ENCODE data around the gene DYNC1I1.
A peak's percentile ranks its signal among the peaks of the same experiment; 100 is the strongest.

DYNC1I1 gene

DNA sequence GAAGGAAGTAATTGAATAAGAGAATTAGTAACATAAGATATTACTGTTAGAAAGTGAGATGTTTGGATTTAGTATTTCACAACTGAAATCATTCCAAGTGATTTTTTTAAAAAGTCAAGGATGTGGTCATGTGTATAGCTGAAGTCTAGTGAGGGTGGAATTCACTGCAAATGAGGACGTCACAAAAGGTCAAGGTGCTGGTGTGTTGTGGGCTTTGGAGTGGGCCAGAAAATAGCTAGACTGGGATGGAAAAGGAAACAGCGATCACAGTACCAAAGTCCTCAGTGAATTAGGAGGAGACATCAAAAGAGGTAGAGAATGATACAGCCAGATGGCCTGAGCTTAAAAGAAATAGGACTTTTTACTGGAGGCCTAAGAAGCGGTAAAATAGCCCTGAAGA is 272.8 kb downstream of the DYNC1I1 start:
- H3K4me3 Mint-ChIP-seq = no peak overlapping the region
- H3K27ac Mint-ChIP-seq = no peak overlapping the region
- no peaks in the 10 kb centered on the region for H3K9me3 Mint-ChIP-seq
- no peaks in the 10 kb centered on the region for H3K36me3 Mint-ChIP-seq (ENCODE audit: low read depth)
- DNase-seq (no peak), ATAC-seq (no peak)
- H3K4me1 Mint-ChIP-seq = no peaks in the 10 kb centered on the region
- peaks cover 3% of the 10 kb centered on the region for H3K27me3 Mint-ChIP-seq

DNA sequence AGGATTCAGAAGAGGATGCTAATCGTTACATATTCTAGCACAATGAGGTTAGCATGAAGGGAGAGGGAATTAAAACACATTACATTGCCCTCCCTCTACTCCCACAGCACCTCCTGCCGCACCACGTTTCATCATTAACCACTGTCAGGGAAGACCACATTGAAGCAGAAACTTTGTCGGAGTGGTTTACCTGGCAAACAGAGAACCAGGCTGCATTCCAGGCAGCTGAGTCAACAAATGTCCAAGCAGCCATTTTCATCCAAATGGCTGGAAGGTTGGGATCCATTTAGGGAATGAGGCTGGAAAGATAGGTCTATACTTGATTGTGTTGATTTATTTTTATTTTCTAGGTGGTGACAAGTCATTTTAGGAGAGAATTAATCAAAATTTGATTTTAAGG is 273.6 kb downstream of the DYNC1I1 start:
- Mint-ChIP-seq H3K27ac (no peak overlapping the region), H3K27me3 (no peaks in the 10 kb centered on the region), H3K36me3 (ENCODE audit: low read depth) (no peaks in the 10 kb centered on the region), H3K4me3 (no peak overlapping the region), H3K9me3 (no peaks in the 10 kb centered on the region), H3K4me1 (no peaks in the 10 kb centered on the region)
- ATAC-seq = no peak
- DNase-seq = no peak

DNA sequence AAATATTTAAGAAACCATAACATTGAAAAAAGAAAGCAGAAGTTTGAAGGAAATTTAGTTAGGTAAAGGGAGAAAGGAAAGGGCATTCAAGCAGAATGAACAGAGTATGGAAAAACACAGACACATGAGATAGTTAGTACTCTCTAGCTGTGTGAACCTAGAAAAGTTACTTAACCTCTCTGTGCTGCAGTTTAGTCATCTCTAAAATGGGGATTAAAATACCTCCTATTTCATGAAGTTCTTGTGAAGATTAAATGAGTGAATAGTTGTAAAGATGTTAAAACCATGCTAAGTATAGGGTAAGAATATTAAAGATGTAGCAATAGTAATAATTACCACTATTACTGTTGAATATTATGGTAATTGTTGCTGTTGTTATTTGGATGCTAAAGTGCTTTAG is 279.9 kb downstream of the DYNC1I1 start:
- Mint-ChIP-seq H3K36me3 (ENCODE audit: low read depth) (no peaks in the 10 kb centered on the region), H3K9me3 (no peaks in the 10 kb centered on the region), H3K27me3 (peaks cover 12% of the 10 kb centered on the region), H3K4me3 (no peak overlapping the region), H3K4me1 (no peaks in the 10 kb centered on the region), H3K27ac (no peak overlapping the region)
- DNase-seq (no peak), ATAC-seq (no peak)

DNA sequence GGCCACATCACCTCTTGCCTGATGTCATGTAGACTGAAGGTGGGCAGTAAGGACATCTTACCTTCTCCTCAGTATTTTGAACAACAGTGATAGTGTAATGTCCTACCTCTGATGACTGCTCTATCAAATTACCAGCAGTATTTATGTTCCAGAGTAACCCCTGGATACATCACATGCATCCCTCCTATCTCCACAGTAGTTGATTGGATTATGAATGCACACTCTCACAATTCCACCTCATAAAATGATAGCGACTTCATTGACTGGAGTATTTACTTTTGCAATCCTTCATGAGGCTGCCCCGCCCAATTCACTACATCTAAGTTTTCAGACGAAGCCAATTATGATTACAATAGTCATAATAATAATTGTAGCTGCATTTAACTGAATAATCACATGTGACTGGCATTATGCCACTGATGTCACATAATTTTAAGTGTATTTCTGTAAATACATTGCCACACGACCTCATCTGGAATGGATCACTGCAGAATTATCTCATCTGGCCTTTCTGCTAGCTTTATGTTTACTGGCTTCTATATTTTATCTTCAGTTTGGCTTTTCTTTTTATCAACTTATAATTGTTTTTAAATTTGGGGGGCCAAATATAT is 280.6 kb downstream of the DYNC1I1 start:
- H3K9me3 Mint-ChIP-seq = no peaks in the 10 kb centered on the region
- no peak overlapping the region for H3K4me3 Mint-ChIP-seq
- DNase-seq (no peak), ATAC-seq (no peak)
- no peaks in the 10 kb centered on the region for H3K4me1 Mint-ChIP-seq
- H3K36me3 Mint-ChIP-seq (ENCODE audit: low read depth) = no peaks in the 10 kb centered on the region
- H3K27ac Mint-ChIP-seq = no peak overlapping the region
- peaks cover 12% of the 10 kb centered on the region for H3K27me3 Mint-ChIP-seq

DNA sequence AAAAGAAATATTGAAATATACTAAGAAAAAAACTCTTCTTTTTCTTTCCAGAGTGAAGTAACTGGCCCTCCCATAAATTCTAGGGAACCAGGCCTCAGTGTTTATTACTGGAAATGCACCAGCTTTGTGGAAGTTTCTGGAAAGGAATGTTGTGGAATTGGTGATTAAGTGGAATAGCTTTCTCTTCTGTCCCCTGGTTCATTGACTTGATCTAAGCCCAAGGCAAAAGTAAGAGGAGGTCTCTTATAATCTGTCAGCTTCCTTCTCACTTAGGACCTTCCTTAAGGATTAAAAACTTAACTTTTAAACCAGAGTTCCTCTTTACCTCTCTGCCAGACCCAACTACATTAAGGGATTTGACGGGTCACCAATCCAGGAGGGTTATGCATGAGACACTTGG is 283.4 kb downstream of the DYNC1I1 start:
- Mint-ChIP-seq H3K4me3 (no peak overlapping the region), H3K27me3 (peaks cover 13% of the 10 kb centered on the region), H3K4me1 (no peaks in the 10 kb centered on the region), H3K36me3 (ENCODE audit: low read depth) (no peaks in the 10 kb centered on the region), H3K27ac (no peak overlapping the region), H3K9me3 (no peaks in the 10 kb centered on the region)
- ATAC-seq = no peak
- no peak for DNase-seq

DNA sequence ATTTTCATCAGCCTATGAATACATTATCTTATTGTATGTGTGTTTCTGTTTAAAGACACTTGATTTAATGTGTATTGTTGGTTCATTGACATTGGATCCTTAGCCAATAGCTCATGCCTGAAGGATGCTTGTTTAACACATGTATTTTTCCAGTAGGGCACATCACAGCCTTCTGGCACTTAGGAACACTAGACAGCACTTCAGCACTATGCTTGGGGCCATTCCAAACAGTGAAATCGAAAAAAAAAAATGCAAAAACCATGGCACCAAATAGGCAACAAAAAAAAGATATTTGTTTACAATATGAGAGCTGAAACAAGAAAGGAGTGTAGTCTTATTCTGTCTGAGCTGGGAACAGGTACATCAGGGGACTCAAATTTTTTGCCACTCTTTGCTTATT is 286.7 kb downstream of the DYNC1I1 start:
- H3K27me3 Mint-ChIP-seq = peaks cover 17% of the 10 kb centered on the region

DNA sequence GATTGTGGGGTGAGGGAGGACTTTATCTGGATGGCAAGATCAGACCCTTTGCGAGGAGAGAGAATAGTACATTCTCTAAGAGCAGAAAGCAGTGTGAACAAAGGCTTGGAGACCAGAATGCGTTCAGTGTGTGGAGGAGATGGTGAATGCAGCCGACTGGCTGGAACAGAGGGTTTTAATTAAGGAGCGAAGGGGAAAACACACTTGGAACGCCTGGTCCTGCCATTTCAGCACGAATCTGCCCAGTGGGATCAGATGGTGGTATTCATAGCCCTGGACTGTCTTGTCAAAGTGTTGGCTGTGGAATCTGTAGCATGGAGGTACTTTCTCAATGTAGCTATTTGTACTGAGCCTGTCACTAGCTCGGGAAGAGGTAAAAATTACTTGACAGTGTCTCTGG is 288.7 kb downstream of the DYNC1I1 start:
- H3K4me1 Mint-ChIP-seq = no peaks in the 10 kb centered on the region
- no peak overlapping the region for H3K27ac Mint-ChIP-seq
- no peaks in the 10 kb centered on the region for H3K9me3 Mint-ChIP-seq
- DNase-seq (no peak), ATAC-seq (no peak)
- H3K4me3 Mint-ChIP-seq = no peak overlapping the region
- peaks cover 17% of the 10 kb centered on the region for H3K27me3 Mint-ChIP-seq
- H3K36me3 Mint-ChIP-seq (ENCODE audit: low read depth) = no peaks in the 10 kb centered on the region

More for the DNA sequence above, 286.7 kb downstream of the DYNC1I1 start:
- ATAC-seq (no peak), DNase-seq (no peak)
- no peaks in the 10 kb centered on the region for H3K4me1 Mint-ChIP-seq
- no peaks in the 10 kb centered on the region for H3K9me3 Mint-ChIP-seq
- no peak overlapping the region for H3K27ac Mint-ChIP-seq
- H3K4me3 Mint-ChIP-seq = no peak overlapping the region
- H3K36me3 Mint-ChIP-seq (ENCODE audit: low read depth) = no peaks in the 10 kb centered on the region

DNA sequence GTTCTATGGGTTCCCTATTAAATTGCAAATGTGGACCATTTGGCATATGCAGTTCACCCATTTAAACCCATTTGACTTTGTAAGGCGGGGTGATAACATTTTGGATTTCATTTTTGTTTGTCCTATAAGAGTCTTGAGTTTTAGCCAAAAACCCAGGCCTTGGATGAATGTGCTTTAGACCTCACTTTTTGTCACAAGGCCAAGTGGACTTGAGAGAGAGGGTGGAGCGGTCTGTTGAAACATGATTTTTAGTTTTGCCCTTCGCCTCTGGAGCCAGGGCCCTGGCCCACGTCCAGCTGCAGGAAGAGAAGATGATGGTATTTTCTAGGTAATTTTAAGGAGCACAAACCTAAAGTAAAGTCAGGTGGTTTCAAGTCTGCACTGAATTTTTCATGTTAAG is 289.5 kb downstream of the DYNC1I1 start:
- DNase-seq (no peak), ATAC-seq (no peak)
- Mint-ChIP-seq H3K36me3 (ENCODE audit: low read depth) (no peaks in the 10 kb centered on the region), H3K9me3 (no peaks in the 10 kb centered on the region), H3K27ac (no peak overlapping the region), H3K4me1 (no peaks in the 10 kb centered on the region), H3K4me3 (no peak overlapping the region), H3K27me3 (peaks cover 19% of the 10 kb centered on the region)

DNA sequence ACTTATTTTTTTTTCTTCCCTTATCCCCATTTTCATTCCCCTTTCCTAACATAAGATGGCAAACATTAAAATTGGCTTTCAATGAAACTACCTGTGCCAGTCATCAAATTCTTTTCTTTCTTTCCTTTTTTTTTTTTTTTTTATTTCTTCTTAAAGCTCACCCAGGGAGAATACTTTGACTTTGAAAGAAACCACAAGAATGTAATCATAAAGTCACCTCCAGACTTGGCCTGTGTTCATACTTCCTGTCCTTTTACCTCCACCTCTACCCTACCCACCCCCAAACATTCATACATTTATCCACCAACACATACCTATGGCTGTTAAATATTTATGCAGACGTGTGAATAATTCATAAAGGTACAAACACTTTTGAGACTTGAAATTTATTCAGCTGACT is 295.0 kb downstream of the DYNC1I1 start:
- H3K36me3 Mint-ChIP-seq (ENCODE audit: low read depth) = no peaks in the 10 kb centered on the region
- H3K4me1 Mint-ChIP-seq = no peaks in the 10 kb centered on the region

DNA sequence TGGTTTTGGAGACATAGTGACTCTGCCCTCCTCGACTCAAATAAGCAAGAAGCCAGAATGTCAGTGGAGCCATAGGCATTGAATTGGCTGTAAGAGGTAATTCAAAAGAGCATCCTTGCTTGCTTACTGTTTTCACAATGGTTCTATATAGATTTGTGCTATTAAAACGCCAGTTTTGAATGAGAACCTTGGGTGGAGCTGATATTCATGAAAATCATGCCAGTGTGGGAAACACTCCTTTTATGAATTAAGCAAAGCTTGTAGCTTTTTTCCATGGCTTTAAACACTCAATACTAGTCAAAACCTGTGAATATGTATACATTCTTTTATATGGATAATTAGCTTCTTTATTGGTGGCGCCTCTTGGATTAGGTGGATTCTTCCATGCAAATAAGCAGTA is 297.0 kb downstream of the DYNC1I1 start:
- H3K27ac Mint-ChIP-seq = no peak overlapping the region
- ATAC-seq (no peak), DNase-seq (no peak)
- H3K9me3 Mint-ChIP-seq = no peaks in the 10 kb centered on the region
- no peak overlapping the region for H3K4me3 Mint-ChIP-seq
- H3K36me3 Mint-ChIP-seq (ENCODE audit: low read depth) = no peaks in the 10 kb centered on the region
- H3K4me1 Mint-ChIP-seq = no peaks in the 10 kb centered on the region
- peaks cover 17% of the 10 kb centered on the region for H3K27me3 Mint-ChIP-seq

More for the DNA sequence above, 295.0 kb downstream of the DYNC1I1 start:
- Mint-ChIP-seq H3K4me3 (no peak overlapping the region), H3K27ac (no peak overlapping the region), H3K9me3 (no peaks in the 10 kb centered on the region), H3K27me3 (peaks cover 23% of the 10 kb centered on the region)
- DNase-seq (no peak), ATAC-seq (no peak)

DNA sequence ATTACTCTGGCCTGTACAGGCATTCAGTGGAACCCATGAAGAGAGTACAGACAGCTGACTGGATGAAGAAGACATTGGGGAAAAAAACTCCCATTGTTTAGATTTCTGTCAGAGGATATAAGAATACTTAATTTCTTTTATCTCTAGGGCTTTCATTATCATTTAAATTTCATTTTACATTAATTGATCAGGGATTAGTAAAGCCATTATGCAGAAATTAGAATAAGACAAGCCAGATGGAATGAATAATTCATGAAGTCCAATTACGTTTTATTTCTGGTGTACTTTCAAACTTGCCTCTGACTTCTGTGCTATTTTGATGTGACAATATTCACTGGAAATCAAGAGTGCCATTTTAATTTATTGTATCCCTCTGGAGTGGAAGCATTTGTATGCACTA is 302.5 kb downstream of the DYNC1I1 start:
- Mint-ChIP-seq H3K27ac (no peak overlapping the region), H3K9me3 (no peaks in the 10 kb centered on the region), H3K4me3 (no peak overlapping the region), H3K4me1 (peaks cover 8% of the 10 kb centered on the region), H3K27me3 (peaks cover 31% of the 10 kb centered on the region), H3K36me3 (ENCODE audit: low read depth) (no peaks in the 10 kb centered on the region)
- DNase-seq = no peak
- ATAC-seq = no peak

DNA sequence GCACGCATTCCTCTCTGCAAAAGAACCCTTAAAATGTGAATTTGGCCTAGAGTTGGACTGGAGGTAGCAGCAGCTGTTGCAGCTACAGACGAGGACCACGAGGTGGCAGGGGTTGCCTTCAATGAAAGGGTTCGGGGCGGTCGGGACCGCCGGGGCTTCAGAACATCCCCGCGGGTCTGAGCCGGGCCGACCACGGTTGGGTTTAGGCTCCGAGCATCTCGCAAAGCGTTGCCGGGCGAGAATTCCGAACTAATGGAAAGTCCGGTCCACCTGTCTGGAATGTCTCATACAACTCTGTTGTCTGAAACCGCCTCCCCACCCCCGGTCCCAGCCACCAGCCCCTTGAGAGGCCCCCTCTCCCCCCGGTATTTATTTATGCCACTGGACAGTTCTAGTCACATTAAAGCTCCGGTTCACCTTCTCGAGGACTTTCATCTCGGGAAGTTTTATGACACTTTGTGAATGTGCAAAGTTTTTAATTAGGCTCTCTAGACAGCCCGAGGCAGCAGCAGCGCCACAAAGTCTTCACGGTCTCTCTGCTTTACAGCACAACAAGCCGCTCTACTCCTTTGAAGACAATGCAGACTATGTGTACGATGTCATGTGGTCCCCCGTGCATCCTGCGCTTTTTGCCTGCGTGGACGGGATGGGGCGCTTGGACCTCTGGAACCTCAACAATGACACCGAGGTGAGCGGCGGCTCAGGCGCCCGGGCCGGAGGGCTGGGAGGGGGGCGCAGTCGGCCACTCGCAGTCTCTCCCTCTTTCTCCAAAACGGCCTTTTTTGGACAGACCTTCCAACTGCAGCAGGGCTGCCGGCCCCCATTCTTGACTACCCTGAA is 303.4 kb downstream of the DYNC1I1 start:
- no peaks in the 10 kb centered on the region for H3K9me3 Mint-ChIP-seq
- DNase-seq (peak; percentile 46), ATAC-seq (peak; percentile 94)
- H3K27ac Mint-ChIP-seq = no peak overlapping the region
- no peaks in the 10 kb centered on the region for H3K36me3 Mint-ChIP-seq (ENCODE audit: low read depth)
- H3K4me3 Mint-ChIP-seq = peak overlapping the region; percentile 77
- H3K4me1 Mint-ChIP-seq = peaks cover 8% of the 10 kb centered on the region
- H3K27me3 Mint-ChIP-seq = peaks cover 32% of the 10 kb centered on the region

DNA sequence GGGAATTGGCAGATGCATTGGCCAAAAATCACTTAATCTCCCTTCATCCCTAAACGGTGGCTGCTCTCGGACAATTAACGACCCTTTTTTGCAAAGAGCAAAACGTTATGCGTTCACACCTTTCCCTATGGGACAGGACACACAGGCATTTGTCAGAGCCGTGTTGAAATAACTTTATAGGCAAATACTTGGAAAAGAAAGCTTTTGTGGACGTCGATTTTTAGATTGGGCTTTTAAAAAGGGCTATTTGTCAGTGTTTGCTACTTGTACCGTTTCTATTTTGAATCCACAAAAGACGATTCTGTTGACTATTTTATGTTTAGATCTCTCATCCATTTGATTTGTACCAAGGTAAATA is 304.0 kb downstream of the DYNC1I1 start:
- H3K27me3 Mint-ChIP-seq = peaks cover 34% of the 10 kb centered on the region
- H3K4me3 Mint-ChIP-seq = peak overlapping the region; percentile 77
- H3K4me1 Mint-ChIP-seq = peaks cover 8% of the 10 kb centered on the region
- DNase-seq = no peak
- ATAC-seq = no peak
- no peak overlapping the region for H3K27ac Mint-ChIP-seq
- H3K36me3 Mint-ChIP-seq (ENCODE audit: low read depth) = no peaks in the 10 kb centered on the region
- no peaks in the 10 kb centered on the region for H3K9me3 Mint-ChIP-seq

DNA sequence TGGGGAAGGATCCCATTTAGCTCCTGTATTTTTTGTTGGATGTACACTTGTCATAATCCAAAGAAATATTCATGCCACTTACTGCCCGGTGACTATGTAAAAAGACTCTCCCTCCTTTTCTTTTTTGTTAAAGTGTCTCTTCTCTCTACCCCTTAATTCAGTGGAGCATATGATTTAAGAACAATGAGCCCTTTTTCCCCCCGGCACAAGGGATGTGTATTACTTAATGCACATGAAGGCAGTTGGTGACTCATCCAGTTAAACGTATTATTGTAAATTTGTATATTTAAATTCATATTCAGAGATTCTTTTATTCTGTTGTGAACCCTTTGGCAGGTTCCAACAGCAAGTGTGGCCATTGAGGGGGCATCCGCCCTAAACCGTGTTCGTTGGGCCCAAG is 307.7 kb downstream of the DYNC1I1 start:
- H3K27me3 Mint-ChIP-seq = peaks cover 40% of the 10 kb centered on the region
- no peaks in the 10 kb centered on the region for H3K9me3 Mint-ChIP-seq
- DNase-seq = no peak
- ATAC-seq = no peak
- H3K36me3 Mint-ChIP-seq (ENCODE audit: low read depth) = no peaks in the 10 kb centered on the region
- no peak overlapping the region for H3K4me3 Mint-ChIP-seq
- no peak overlapping the region for H3K27ac Mint-ChIP-seq
- peaks cover 8% of the 10 kb centered on the region for H3K4me1 Mint-ChIP-seq

DNA sequence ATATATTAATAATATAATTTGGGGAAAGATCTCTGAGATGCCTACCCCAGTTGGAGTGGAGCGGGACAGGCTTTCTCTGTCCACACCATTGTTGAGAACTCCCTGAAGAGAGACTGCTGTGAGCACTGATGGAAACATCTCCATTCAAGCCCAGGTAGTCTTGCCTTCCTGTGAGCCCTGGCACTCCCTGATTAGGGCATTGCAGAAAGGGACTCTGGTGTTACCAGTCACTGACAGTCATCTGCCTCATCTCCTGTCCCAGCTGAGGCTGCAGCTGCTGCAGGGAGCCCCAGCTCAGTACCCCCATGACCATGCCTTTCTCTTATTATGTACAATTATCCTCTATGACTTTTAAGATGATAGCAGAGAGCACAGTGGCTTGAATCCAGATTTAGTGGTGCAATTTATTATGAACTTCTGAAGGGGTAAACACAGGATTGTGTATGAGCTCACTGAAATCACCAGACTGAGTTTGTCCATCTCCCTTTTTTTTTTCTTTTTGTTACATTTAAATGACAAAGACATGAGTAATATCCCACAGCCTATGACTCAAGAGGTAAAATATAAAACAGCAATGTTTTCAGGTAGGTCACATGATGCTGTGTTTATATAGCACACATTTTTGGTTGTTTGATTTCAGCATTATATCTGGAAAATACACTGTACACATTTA is 312.7 kb downstream of the DYNC1I1 start:
- Mint-ChIP-seq H3K36me3 (ENCODE audit: low read depth) (no peaks in the 10 kb centered on the region), H3K4me3 (no peak overlapping the region), H3K27ac (no peak overlapping the region), H3K9me3 (no peaks in the 10 kb centered on the region), H3K4me1 (no peaks in the 10 kb centered on the region), H3K27me3 (peaks cover 14% of the 10 kb centered on the region)
- ATAC-seq (no peak), DNase-seq (no peak)
